ENCODE data around the gene MC1R.

Gene MC1R

DNA sequence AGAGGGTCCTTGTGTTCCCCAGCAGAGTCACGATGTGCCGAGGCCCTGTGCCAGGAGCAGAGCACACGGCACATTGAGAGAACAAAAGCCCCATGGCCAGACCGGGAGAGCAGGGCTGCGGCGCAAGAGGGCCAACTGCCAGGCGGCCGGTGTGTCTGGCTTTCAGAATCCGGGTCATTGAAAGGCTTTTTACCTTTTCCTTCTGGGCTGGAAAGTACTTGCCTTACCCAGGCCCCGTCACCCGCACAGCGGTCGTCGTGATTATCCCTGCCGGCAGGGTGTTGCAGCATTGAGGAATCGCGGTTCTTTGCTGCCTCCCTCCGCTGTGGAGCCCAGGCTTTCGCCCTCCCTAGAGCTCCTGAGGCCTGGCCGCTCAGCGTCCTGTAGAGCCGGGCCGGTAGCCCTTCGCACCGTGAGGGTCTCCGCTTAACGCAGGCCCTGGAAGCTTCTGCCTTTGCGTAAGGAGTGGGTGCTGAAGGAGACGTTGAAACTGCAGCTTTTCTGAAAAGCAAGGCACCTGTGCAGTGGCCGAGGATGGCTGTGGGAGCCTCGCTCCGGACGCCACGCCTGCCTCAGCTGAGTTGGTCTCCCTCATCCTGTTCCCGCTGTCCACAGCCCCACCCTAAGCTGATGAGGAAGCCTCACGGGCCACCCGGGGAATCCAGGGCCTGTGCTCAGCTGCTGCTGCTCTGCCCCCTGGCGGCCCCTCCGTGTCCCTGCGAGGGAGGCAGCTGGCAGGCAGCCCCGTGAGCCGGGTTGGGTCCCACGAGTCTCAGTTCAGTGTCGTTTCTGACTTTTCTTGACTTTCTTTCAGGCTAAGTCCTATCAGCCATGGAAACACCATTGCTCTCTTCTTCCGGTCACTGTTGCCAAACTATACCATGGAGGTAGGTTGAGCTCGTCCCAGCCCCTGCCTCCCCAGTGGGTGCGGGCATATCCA lies 8.6 kb upstream of the MC1R start:
- Histone ChIP-seq H3K36me3 (ENCODE audit: control insufficient read depth, insufficient read depth, low read length) (no peaks in the 10 kb centered on the region), H3K9me3 (ENCODE audit: control insufficient read depth, low read length) (no peaks in the 10 kb centered on the region), H3K4me1 (no peaks in the 10 kb centered on the region), H3K9ac (no peak overlapping the region), H3K4me2 (ENCODE audit: low read length) (no peak overlapping the region), H3K4me3 (ENCODE audit: low read depth, low read length) (no peak overlapping the region), H3K27me3 (ENCODE audit: control insufficient read depth, insufficient read depth, low read length) (no peaks in the 10 kb centered on the region), H3K27ac (no peak overlapping the region), H2AFZ (no peak overlapping the region), H3K79me2 (no peaks in the 10 kb centered on the region)
- TF ChIP-seq, protein P1, sequence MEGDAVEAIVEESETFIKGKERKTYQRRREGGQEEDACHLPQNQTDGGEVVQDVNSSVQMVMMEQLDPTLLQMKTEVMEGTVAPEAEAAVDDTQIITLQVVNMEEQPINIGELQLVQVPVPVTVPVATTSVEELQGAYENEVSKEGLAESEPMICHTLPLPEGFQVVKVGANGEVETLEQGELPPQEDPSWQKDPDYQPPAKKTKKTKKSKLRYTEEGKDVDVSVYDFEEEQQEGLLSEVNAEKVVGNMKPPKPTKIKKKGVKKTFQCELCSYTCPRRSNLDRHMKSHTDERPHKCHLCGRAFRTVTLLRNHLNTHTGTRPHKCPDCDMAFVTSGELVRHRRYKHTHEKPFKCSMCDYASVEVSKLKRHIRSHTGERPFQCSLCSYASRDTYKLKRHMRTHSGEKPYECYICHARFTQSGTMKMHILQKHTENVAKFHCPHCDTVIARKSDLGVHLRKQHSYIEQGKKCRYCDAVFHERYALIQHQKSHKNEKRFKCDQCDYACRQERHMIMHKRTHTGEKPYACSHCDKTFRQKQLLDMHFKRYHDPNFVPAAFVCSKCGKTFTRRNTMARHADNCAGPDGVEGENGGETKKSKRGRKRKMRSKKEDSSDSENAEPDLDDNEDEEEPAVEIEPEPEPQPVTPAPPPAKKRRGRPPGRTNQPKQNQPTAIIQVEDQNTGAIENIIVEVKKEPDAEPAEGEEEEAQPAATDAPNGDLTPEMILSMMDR (IDR thresholded peaks at IDR 0.05): peak; percentile 79

DNA sequence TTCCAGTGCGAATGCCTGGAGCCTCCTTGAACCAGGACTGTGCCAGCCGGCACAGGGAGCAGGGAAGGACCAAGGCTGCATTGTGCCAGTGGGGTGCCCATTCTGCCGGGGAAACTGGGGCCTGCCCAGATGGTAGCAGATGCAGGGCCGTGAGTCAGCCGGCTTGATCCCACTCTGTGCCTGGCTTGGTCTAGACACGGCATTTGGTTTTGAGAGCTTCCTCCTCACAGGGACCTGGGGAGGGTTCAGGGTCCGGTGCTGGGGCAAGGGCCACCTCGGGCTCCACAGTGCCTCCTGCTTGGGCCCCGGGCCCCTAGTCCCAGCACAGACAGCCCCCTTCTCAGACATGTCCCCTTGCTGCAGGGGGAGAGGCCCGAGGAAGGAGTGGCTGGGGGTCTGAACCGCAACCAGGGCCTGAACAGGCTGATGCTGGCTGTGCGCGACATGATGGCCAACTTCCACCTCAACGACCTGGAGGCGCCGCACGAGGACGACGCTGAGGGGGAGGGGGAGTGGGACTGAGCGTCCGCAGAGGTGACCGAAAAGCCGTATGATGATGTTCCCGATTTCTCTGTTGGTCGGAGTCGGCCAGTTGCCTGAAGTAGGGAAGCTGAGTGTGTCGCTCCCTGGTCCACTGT lies 7.8 kb upstream of the MC1R start:
- Histone ChIP-seq H3K27me3 (ENCODE audit: control insufficient read depth, insufficient read depth, low read length) (no peaks in the 10 kb centered on the region), H3K9me3 (ENCODE audit: control insufficient read depth, low read length) (no peaks in the 10 kb centered on the region), H3K4me2 (ENCODE audit: low read length) (no peak overlapping the region), H3K36me3 (ENCODE audit: control insufficient read depth, insufficient read depth, low read length) (no peaks in the 10 kb centered on the region), H3K4me1 (no peaks in the 10 kb centered on the region), H3K9ac (no peak overlapping the region), H3K79me2 (no peaks in the 10 kb centered on the region), H3K27ac (no peak overlapping the region), H3K4me3 (ENCODE audit: low read depth, low read length) (no peak overlapping the region), H2AFZ (no peak overlapping the region)
- TF ChIP-seq, protein P1 (IDR thresholded peaks at IDR 0.05): no peak

DNA sequence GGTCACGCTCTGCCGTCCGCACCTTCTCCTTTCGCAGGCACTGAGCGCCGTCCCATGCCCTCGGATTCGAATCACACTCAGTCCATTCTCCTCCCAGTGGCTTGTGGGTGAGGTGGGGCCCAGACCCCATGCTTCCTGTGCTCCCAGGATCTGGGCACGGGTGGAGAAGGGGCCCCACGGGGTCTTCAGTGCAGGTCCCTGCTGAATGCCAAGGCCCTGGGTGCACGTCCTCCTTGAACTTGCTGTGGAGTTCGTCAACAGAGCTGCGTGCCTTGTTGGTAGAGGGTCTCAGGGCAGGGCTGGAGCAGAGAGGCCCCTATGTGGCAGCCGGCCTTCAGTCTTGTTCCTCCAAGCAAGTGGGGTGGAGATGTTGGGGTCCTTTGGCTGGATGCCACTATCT lies 7.3 kb upstream of the MC1R start:
- Histone ChIP-seq H3K27me3 (ENCODE audit: control insufficient read depth, insufficient read depth, low read length) (no peaks in the 10 kb centered on the region), H3K9ac (no peak overlapping the region), H3K9me3 (ENCODE audit: control insufficient read depth, low read length) (no peaks in the 10 kb centered on the region), H2AFZ (no peak overlapping the region), H3K79me2 (no peaks in the 10 kb centered on the region), H3K4me3 (ENCODE audit: low read depth, low read length) (no peak overlapping the region), H3K27ac (no peak overlapping the region), H3K4me2 (ENCODE audit: low read length) (no peak overlapping the region), H3K36me3 (ENCODE audit: control insufficient read depth, insufficient read depth, low read length) (no peaks in the 10 kb centered on the region), H3K4me1 (no peaks in the 10 kb centered on the region)
- TF ChIP-seq, protein P1 (IDR thresholded peaks at IDR 0.05): no peak

DNA sequence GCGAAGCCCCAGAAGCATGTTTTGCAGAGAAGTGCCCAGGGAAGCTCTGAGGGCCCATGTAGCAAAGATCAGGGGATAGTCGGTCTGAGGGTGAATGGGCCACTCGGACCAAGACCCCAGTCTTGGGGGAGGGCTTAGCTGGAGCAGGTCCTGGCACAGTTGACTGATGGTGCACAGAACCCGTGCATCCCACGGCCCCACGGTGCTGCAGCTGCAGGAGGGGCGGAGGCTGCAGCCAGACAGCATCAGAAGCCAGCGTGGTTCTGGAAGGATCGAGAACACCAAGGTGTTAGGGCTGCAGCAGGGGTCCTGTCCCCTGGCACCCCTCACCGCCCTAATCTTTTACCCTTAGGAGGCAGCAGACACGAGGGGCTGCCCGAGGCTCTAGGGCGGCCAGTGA lies 6.5 kb upstream of the MC1R start:
- H3K27ac ChIP-seq: no peak overlapping the region
- no peak overlapping the region for H3K9ac ChIP-seq
- H2AFZ ChIP-seq: no peak overlapping the region
- TF ChIP-seq, protein P1 (IDR thresholded peaks at IDR 0.05): no peak
- no peaks in the 10 kb centered on the region for H3K79me2 ChIP-seq
- H3K36me3 ChIP-seq (ENCODE audit: control insufficient read depth, insufficient read depth, low read length): no peaks in the 10 kb centered on the region
- H3K4me3 ChIP-seq (ENCODE audit: low read depth, low read length): no peak overlapping the region
- no peaks in the 10 kb centered on the region for H3K9me3 ChIP-seq (ENCODE audit: control insufficient read depth, low read length)
- H3K4me2 ChIP-seq (ENCODE audit: low read length): no peak overlapping the region
- no peaks in the 10 kb centered on the region for H3K4me1 ChIP-seq
- H3K27me3 ChIP-seq (ENCODE audit: control insufficient read depth, insufficient read depth, low read length): no peaks in the 10 kb centered on the region
